Activated naive CD4-positive, alpha-beta T cell treated with anti-CD3 and anti-CD28 coated beads, Interleukin-2, amount 50 U/mL, for 16 hours (primary cell): Measurements from ENCODE around the gene MATK.

ENCODE experiments used
- DNase-seq: peaks from one replicate; pipeline ENCODE4 v3.0.0-alpha.2; 2020

The MATK gene

GRCh38 chr19:3814648-3815047 is 28.5 kb upstream of the MATK start:
- DNase-seq = no peak

GRCh38 chr19:3813473-3814392 is 27.6 kb upstream of the MATK start:
- no peak for DNase-seq

GRCh38 chr19:3810708-3811355 is 24.7 kb upstream of the MATK start:
- DNase-seq = no peak

DNA sequence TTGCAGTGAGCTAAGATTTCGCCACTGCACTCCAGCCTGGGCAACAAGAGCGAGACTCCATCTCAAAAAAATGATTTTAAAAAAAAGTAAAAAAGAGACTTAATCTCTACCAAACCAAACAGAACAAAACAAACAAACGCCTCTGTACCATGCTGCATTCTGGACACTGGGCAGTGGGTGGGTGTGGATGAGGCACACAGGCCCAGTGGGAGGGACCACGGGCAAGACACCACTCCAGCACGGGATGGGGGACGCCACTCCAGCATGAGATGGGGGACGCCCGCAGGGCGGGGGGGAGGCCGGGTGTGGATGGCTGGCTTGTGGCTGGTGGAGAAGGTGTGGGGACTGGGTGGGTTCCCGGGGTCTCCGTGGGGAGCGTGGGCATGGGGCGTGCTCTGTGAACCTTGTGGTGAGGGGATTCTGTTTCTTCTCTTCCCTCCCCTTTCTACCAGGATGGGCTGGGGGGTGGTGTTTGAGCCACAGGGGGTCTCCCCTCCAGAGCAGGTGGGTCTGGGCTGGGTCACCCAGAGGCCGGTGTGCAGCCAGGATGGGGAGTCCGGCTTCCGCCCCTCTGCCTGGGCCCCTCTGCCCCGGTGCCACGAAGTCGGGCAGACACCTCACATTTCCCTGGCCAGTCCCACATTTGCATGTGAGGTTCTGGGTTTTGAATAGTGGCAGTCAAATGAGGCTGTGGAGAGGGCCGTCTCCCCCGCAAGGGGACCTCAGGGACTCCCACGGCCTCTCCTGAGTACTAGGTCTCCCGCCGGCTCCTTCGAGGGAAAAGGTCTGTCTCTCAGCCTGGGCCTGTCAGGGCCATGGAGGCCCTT is 23.9 kb upstream of the MATK start:
- no peak for DNase-seq

DNA sequence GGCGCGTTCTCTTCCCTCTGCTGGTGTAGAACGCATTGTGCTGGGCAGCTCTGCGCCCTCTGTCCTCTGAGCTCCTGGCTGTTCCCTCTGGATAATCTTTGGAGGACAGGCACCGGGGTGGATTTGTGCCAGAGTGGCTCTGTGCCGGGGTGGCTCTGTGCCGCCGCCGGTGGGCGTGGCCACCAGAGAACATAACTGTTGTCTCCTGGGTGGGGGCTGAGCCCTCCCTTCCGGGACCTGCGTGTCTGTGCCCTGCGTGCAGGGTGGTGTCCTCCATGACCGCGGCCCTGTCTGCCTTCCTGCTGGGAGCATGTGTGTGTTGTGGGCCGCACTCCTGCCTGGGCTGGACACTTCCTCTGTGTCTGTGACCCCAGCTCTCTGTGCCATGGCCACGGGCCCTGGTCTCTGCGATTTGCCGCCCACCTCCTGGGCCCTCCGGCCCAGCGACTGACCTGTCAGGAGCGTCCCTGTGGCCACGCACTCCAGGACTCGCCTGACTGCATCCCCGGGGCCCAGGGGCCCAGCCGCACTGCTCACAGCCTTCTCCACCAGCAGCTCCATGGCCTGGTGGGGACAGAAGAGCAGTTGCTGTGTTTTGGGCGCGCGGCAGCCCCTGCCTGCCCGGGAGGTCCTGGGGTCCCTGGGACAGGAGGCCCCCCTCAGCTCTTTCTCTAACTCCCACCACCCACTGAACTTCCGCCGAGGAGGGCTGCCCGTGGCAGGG is 22.4 kb upstream of the MATK start:
- no peak for DNase-seq

DNA sequence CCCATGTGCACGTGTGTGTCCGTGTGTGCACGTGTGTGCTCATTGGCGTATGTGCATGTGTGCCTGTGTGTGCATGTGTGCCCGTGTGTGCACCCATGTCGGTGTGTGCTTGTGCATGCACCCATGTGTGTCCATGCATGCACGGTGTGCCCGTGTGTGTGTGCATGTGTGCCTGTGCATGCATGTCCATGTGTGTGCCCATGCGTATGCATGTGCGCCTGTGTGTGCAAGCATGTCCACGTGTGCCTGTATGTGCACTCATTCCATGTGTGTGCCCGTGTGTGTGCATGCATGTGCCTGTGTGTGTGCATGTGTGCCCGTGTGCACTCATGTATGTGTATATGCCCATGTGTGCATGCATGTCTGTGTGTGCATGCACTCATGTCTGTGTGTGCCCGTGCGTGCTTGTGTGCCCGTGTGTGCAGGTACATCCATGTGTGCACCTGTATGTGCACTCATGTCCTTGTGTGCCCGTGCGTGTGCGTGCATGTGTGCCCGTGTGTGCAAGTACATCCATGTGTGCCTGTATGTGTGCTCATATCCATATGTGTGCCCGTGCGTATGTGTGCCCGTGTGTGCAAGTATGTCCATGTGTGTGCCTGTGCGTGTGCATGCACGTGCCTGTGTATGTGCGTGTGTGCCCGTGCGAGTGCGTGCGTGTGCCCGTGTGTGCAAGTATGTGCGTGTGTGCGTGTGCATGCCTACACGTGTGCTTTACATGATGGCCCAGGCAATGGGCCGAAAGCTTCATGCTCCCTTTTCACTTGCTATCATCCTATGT is 21.6 kb upstream of the MATK start:
- DNase-seq = no peak

GRCh38 chr19:3807131-3807480 is 20.9 kb upstream of the MATK start:
- DNase-seq = no peak

- no peak for DNase-seq
Measured at GRCh38 chr19:3805859-3806258, 19.7 kb upstream of the MATK start.

GRCh38 chr19:3804429-3804828 is 18.2 kb upstream of the MATK start:
- no peak for DNase-seq

DNA sequence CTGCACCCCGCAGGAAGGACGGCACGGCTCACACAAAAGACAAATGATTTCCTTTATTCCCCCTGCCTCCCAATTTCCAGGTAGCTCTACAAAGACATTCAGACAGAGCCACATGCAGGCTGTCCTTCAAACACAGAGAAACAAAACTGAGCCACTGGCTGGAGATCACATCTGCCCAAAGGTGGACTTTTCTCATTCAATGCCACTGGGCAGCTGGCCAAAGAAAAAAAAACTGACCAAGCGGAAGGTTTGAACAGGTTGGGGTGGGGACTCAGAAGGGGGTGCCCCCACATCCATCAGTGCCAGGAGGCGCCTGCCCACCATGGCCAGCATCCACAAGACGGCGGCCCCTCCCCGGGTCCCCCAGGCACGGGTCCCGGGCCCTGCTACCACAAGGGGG is 17.8 kb upstream of the MATK start:
- DNase-seq = no peak

GRCh38 chr19:3803114-3803888 is 17.1 kb upstream of the MATK start:
- no peak for DNase-seq

- peak; percentile 55 for DNase-seq
Measured at GRCh38 chr19:3801412-3802096, 15.4 kb upstream of the MATK start.

DNA sequence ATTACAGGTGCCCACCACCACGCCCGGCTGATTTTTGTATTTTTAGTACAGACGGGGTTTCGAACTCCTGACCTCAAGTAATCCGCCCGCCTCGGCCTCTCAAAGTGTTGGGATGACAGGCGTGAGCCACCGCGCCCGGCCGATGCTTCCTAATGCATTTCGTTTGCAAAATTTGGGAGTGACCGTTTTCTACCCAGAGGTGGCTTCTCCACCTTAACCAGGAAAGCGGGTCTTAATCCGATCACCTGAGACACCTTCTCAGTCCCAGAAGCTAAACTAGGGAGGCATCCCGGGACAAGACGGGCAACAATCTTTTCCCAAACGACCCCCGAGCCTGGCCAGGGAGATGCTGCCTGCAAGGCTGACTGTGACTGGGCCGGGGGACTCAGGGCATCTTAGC is 14.8 kb upstream of the MATK start:
- no peak for DNase-seq

GRCh38 chr19:3798137-3798536 is 12.0 kb upstream of the MATK start:
- DNase-seq = no peak

GRCh38 chr19:3796358-3796757 is 10.2 kb upstream of the MATK start:
- DNase-seq = no peak

DNA sequence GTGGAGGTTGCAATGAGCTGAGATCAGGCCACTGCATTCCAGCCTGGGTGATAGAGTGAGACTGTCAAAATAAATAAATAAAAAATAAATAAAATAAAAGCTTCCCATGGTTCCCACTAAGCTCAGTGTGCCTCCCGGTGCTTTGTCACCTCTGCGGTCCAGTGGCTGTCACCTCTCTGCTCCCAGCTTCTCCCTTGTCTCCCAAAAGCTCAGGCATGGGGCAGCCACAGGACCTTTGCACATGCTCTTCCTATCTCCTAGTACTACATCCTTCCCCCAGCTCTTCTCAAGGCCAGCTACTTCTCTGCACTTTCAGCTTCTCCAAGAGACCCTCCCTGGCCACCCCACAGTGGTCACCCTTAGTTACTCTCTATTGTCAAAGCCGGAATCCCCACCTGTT is 7.6 kb upstream of the MATK start:
- DNase-seq = no peak

GRCh38 chr19:3792114-3792513 is 5.9 kb upstream of the MATK start:
- DNase-seq = no peak

DNA sequence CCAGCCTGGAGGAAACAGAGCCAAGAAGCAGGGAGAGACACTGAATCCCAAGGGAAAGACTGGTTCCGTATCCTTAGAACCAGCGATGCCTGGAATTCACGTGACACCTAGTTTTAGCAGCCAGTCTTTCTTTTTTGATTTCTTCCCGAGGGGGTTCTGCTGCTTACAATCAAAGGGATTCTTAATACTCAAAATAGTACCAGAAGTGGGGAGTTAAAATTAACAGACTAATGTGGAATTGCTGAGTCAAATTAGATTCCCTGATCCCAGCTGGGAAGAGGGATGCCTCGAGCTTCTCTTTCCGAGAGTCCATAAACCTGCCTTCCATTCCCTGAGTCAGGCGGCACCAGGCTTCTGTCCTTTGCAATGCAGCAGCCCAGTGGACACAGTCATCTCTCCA is 4.8 kb upstream of the MATK start:
- DNase-seq = no peak

- DNase-seq = no peak
Measured at GRCh38 chr19:3790209-3790734, 4.1 kb upstream of the MATK start.

- DNase-seq = no peak
Measured at GRCh38 chr19:3788996-3789778, 3.0 kb upstream of the MATK start.
